Measurements from ENCODE around the gene ATP5ME. TPM values are rescaled to one million over a fixed set of nuclear protein-coding genes. Genes with fewer than 3 reads are reported as not detected.
"Not testable (repeated sequence)": the region's sequence is repeated elsewhere in the genome, so short reads cannot be mapped to it uniquely, and the experiment has no call there.

Gene ATP5ME
- total RNA-seq, 4 donors from 2014 or later = 74.5 to 126 (median 103) TPM

DNA sequence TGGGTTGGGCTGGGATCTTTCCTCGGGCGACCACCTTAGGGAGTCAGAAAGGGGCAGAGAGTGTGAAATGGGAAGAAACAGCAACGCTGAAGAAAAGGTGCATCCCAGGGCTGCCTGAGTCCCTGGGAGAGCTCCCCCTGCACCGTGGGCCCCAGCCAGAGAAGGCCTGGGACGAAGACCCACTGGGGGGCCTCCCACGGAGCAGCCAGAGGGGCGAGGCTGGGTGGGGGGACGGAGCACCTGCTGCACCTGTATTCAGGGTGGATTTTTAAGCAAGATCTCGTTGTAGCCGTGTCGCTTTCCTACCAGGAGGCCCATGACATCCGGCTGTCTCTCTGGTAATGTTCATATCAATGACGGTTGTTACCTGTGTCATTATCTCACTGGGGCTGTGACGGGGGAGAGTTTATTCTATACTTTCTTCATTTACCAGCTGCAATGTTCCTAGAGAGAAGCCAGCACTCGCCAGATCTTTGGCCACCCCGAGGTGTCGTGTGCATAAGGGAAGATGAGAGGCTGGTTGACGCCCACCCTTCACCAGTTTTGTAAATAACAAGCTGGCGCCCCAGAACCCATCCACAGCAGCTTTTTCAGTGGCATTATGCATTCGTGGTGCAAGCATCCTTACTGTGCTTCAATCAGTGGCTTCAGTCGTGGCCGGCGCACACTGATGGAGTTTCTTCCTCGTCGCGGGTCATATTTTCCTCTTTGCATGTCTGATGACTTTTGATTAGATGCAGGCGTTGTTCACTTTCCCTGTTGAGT lies 25.9 kb upstream of the ATP5ME start:
- WGBS, 2 donors = 82 to 90% methylated on average over 16 to 24 of the region's 27 CpGs
- Histone ChIP-seq H3K4me1 (peaks cover 8 to 18% (median 13%) of the 10 kb centered on the region in 3 donors), H3K27me3 (no peaks in the 10 kb centered on the region), H3K36me3 (no peaks in the 10 kb centered on the region), H3K4me3 (no peak overlapping the region), H3K9me3 (no peaks in the 10 kb centered on the region), H3K27ac (peak overlapping the region; percentile 28 to 80 (median 69))
- intact Hi-C loops (cut with DNase I) = no loop called here
- TF ChIP-seq, protein P1, sequence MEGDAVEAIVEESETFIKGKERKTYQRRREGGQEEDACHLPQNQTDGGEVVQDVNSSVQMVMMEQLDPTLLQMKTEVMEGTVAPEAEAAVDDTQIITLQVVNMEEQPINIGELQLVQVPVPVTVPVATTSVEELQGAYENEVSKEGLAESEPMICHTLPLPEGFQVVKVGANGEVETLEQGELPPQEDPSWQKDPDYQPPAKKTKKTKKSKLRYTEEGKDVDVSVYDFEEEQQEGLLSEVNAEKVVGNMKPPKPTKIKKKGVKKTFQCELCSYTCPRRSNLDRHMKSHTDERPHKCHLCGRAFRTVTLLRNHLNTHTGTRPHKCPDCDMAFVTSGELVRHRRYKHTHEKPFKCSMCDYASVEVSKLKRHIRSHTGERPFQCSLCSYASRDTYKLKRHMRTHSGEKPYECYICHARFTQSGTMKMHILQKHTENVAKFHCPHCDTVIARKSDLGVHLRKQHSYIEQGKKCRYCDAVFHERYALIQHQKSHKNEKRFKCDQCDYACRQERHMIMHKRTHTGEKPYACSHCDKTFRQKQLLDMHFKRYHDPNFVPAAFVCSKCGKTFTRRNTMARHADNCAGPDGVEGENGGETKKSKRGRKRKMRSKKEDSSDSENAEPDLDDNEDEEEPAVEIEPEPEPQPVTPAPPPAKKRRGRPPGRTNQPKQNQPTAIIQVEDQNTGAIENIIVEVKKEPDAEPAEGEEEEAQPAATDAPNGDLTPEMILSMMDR (IDR thresholded peaks at IDR 0.05) = no peak
- TF ChIP-seq POLR2A (IDR thresholded peaks at IDR 0.05) = no peak
- DNase-seq = no peak

DNA sequence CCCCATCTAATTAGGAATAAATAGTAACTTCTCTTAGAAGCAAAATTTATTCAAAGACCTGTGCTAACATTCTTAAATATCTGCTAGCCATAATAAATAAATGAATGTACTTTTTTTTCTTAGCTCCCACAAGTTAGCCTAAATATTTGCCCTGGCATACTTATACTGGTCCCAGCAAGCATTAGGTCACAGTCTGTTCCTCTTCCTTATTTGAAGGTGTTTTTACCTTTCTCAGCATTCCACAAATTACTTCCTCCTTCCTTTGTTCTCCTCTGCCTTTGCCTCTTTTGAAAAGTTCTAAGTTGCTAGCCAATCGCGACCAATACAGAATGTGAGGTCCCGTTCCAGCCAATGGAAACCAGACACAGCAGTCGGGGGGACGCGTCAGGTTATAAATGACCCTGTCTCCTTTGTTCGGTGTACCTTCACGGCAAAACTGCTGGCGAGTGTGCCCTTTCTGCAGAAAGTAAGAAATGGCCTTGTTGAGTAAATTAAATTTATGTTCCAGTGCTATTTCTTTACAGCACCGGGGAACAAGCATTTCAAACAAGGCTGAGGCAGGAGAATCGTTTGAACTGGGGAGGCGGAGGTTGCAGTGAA lies 20.4 kb upstream of the ATP5ME start:
- 73 to 83% methylated on average over 12 of the region's 12 CpGs for WGBS, 2 donors
- H3K36me3 ChIP-seq; H3K9me3 ChIP-seq; H3K27ac ChIP-seq; H3K4me3 ChIP-seq; DNase-seq; intact Hi-C loops (cut with DNase I): not testable (repeated sequence)
- Histone ChIP-seq H3K27me3 (peaks cover 0 to 11% (median 0%) of the 10 kb centered on the region in 4 donors), H3K4me1 (peaks cover 4 to 12% (median 5%) of the 10 kb centered on the region in 3 donors)

DNA sequence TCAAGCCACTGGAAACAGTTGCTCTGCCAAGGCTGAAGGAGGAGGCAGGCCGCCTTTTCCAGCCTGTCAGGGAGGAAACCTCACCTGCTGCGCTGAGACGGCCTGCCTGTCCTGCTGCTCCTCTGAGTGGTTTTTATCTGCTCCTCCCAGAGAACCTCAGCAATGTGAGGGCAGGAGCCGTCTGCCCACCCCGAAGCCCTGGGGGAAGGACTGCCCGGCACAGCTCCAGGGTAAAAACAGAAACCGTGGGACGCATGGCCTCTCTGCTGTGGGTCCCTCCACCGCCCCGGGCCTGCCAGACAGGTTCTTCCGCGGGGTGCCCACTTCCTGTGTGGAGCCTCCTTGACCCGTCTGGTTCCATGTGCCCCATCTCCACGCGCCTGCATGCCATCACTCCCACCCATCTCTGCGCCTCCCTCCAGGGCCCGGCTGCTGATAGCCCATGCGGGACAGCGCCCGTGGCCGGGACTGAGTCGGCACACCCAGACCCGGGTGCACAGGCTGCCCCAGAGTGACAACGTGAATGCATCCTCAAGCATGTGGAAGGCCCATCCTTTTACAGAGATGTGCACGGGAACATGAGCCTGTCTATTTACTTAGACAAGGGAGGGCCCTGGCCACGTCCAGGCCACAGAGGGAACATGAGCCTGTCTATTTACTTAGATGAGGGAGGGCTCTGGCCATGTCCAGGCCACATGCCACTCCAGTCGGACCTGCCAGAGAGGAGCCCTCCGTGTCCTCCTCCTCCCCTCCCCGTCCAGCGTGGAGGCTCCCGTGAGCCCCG lies 18.9 kb upstream of the ATP5ME start:
- Histone ChIP-seq H3K27ac (no peak overlapping the region), H3K27me3 (peaks cover 0 to 11% (median 0%) of the 10 kb centered on the region in 4 donors), H3K36me3 (no peaks in the 10 kb centered on the region), H3K4me3 (no peak overlapping the region), H3K9me3 (no peaks in the 10 kb centered on the region), H3K4me1 (peaks cover 16 to 22% (median 20%) of the 10 kb centered on the region in 3 donors)
- DNase-seq = no peak
- intact Hi-C loops (cut with DNase I) = no loop called here
- TF ChIP-seq, protein P1 (IDR thresholded peaks at IDR 0.05) = no peak
- no peak for TF ChIP-seq POLR2A (IDR thresholded peaks at IDR 0.05)
- WGBS, 2 donors = 78 to 80% methylated on average over 9 to 21 of the region's 32 CpGs

DNA sequence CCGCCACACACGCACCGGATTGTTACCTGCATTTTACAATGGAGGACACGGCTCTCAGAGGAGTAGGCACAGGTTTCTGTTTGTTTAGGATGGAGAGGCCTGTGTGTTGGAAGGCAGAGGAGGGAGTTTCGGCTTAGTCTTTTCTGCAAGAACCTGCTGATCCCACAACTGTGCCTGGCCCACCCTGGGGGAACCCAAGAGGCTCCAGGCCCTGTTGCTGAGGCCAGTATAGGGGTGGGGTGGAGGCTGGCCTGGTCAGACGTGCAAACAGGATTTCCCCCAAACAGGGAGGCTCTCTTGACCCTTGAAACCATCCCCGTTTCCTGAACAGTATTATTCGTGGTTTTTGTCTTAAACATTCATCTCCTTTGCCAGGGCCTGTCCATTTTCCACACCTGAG lies 15.6 kb upstream of the ATP5ME start:
- no peak for TF ChIP-seq POLR2A (IDR thresholded peaks at IDR 0.05)
- TF ChIP-seq, protein P1 (IDR thresholded peaks at IDR 0.05) = no peak

DNA sequence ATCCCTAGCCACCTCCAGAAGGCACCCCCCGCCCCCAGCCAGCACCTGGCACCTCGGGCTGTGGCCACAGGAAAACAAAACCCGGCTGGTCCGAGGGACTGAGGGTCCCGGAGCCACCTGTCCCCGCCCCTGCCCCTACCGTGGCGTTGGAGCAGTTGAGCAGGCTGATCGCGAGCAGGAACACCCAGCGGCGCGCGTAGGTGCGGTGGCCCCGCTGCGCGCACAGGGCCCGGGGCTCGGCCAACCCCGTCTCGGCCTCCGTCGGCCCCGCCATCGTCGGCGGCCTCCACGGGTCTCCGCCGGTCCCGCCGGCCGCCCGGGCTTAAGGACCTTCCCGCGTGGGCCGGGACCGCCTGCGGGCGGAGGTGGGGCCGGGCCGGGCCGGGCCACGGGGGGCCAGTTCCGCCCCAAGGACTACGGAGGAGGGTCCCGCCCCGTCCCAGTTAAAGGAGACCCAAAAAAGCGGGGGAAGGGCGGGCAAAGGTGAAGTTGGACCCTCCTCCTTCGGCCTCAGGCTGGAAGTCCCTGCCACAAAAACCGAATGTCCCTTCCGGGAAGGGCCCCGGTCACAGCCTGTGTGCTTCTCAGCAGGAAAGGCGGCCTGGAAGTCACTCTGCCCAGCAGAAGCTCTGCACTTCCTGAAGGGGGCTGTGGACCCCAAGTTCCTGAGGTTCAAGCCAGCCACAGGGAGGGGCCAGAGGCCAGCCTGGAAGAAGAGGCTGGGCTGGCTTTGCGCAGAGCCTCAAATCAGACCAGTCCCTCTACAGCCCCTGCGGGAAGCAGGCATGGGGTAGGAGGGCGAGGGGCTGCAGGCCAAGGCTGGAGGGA lies 15.0 kb upstream of the ATP5ME start, which contains the start of gene SLC49A3:
TSS of gene SLC49A3 (minus strand) at position 298 of the 828 bp plus-strand sequence. CDS start at position 274, 24 bp downstream.
- Histone ChIP-seq H3K4me3 (peak within 1 kb of the TSS; percentile 41 to 66 (median 50)), H3K27me3 (peaks cover 0 to 6% (median 0%) of the 10 kb centered on the region in 4 donors), H3K9me3 (no peaks in the 10 kb centered on the region), H3K36me3 (no peaks in the 10 kb centered on the region), H3K4me1 (peaks cover 30 to 47% (median 36%) of the 10 kb centered on the region in 3 donors), H3K27ac (peak within 1 kb of the TSS; percentile 75 to 88 (median 84))
- TF ChIP-seq POLR2A (IDR thresholded peaks at IDR 0.05) = no peak
- TF ChIP-seq, protein P1 (IDR thresholded peaks at IDR 0.05) = no peak
- WGBS, 2 donors = 60% methylated on average over 2 of the region's 59 CpGs; no CpG with 5 or more reads in 1 of the 2 donors
- DNase-seq = no peak
- intact Hi-C loops (cut with DNase I) = no loop called here

More for the DNA sequence above, 15.6 kb upstream of the ATP5ME start:
- DNase-seq = no peak
- 65 to 80% methylated on average over 4 to 5 of the region's 8 CpGs for WGBS, 2 donors
- Histone ChIP-seq H3K27me3 (peaks cover 0 to 10% (median 0%) of the 10 kb centered on the region in 4 donors), H3K36me3 (no peaks in the 10 kb centered on the region), H3K4me1 (peaks cover 30 to 40% (median 34%) of the 10 kb centered on the region in 3 donors), H3K9me3 (no peaks in the 10 kb centered on the region), H3K4me3 (peak overlapping the region in 3 of 4 donors; percentile 44 to 66 (median 56)), H3K27ac (peak overlapping the region; percentile 75 to 88 (median 84))
- intact Hi-C loops (cut with DNase I) = no loop called here

Measured in esophagus squamous epithelium (tissue), 5 donors.